ENCODE results near the gene EHF.

The EHF gene

DNA sequence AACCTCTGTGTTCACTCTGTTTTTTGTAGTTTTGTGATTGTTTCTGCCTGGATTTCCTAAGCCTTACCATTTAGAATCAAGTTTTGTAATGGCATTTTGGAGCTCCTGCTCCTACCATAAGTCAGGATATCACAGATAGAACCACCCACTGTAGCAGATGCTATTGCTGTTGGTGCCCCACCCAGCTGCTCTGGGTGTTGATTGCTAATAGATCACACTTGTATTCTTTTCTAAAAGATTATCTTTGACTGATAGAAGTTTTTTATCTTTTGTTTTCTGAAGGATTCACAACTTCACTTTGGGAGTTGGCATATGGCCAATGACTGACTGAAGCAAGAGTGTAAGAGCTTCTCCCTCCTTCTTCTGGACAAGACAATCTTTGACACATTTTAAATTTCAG, 76.0 kb downstream of the EHF start:
- no peaks in the 10 kb centered on the region for H3F3A ChIP-seq (ENCODE audit: insufficient read depth)
- no peak overlapping the region for H3K4me3 ChIP-seq (ENCODE audit: insufficient read depth, low read length, poor library complexity, severe bottlenecking)
- H3K79me2 ChIP-seq (ENCODE audit: insufficient read depth, low read length) = no peaks in the 10 kb centered on the region
- no peaks in the 10 kb centered on the region for H3K9me2 ChIP-seq (replicated peaks; ENCODE audit: insufficient read depth, low read length)
- no peak overlapping the region for H2AFZ ChIP-seq (ENCODE audit: low read depth, low read length, severe bottlenecking)
- H3K27me3 ChIP-seq (ENCODE audit: low read length) = no peaks in the 10 kb centered on the region
- no peaks in the 10 kb centered on the region for H3K36me3 ChIP-seq (ENCODE audit: low read length)
- H3K4me2 ChIP-seq (ENCODE audit: low read depth, low read length, poor library complexity, severe bottlenecking) = no peak overlapping the region
- H3K9me3 ChIP-seq (ENCODE audit: insufficient read depth, low read length) = no peaks in the 10 kb centered on the region
- no peak for TF ChIP-seq EZH2phosphoT487 (conservative IDR thresholded peaks at IDR 0.05; ENCODE audit: low read length)
- TF ChIP-seq, protein P1, sequence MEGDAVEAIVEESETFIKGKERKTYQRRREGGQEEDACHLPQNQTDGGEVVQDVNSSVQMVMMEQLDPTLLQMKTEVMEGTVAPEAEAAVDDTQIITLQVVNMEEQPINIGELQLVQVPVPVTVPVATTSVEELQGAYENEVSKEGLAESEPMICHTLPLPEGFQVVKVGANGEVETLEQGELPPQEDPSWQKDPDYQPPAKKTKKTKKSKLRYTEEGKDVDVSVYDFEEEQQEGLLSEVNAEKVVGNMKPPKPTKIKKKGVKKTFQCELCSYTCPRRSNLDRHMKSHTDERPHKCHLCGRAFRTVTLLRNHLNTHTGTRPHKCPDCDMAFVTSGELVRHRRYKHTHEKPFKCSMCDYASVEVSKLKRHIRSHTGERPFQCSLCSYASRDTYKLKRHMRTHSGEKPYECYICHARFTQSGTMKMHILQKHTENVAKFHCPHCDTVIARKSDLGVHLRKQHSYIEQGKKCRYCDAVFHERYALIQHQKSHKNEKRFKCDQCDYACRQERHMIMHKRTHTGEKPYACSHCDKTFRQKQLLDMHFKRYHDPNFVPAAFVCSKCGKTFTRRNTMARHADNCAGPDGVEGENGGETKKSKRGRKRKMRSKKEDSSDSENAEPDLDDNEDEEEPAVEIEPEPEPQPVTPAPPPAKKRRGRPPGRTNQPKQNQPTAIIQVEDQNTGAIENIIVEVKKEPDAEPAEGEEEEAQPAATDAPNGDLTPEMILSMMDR (IDR thresholded peaks at IDR 0.05; ENCODE audit: insufficient read depth, low read length, poor library complexity, severe bottlenecking) = no peak
- no peaks in the 10 kb centered on the region for H4K20me1 ChIP-seq (ENCODE audit: low read depth, low read length)
- H3K27ac ChIP-seq (ENCODE audit: low read depth, low read length) = no peak overlapping the region
- no peak overlapping the region for H3K9ac ChIP-seq (ENCODE audit: low read length)

DNA sequence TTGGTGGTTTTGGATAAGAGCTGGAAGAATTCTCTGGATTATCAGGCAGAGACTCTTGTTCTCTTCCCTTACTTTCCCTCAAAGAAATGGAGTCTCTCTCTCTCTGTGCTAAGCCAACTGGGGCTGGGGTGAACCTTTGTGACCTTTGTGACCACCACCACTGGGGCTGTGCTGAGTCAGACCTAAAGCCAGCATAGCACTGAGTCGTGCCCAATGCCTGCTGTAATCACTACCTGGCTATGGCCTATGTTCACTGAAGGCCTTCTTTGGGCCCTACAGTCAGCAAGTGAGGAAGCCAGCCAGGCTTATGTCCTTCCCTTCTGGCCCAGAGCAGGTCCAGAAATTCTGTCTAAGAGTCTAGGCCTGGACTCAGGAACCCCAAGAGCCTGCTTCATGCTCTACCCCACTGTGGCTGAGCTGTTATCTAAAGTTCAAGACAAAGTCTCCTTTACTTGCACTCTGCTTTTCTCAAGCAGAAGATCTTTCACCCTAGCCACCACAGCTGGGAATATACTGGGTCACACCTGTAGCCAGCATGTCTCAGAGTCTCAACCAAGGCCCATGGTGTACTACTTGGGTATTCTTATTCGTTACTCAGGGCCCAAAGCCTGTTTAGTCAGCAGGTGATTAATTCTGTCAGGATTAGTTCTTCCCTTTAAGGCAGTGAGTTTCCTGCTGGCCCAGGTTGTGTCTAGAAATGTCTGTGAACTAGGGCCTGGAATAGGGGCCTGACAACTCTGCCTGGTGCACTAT, 86.0 kb downstream of the EHF start:
- no peak for TF ChIP-seq EZH2phosphoT487 (conservative IDR thresholded peaks at IDR 0.05; ENCODE audit: low read length)
- TF ChIP-seq, protein P1 (IDR thresholded peaks at IDR 0.05; ENCODE audit: insufficient read depth, low read length, poor library complexity, severe bottlenecking) = no peak
- no peak overlapping the region for H2AFZ ChIP-seq (ENCODE audit: low read depth, low read length, severe bottlenecking)
- H3K9me3 ChIP-seq (ENCODE audit: insufficient read depth, low read length) = no peaks in the 10 kb centered on the region
- no peaks in the 10 kb centered on the region for H3K36me3 ChIP-seq (ENCODE audit: low read length)
- H3K79me2 ChIP-seq (ENCODE audit: insufficient read depth, low read length) = no peaks in the 10 kb centered on the region
- H3K27me3 ChIP-seq (ENCODE audit: low read length) = no peaks in the 10 kb centered on the region
- H3K27ac ChIP-seq (ENCODE audit: low read depth, low read length) = no peak overlapping the region
- no peak overlapping the region for H3K9ac ChIP-seq (ENCODE audit: low read length)
- no peak overlapping the region for H3K4me3 ChIP-seq (ENCODE audit: insufficient read depth, low read length, poor library complexity, severe bottlenecking)
- no peaks in the 10 kb centered on the region for H4K20me1 ChIP-seq (ENCODE audit: low read depth, low read length)
- H3F3A ChIP-seq (ENCODE audit: insufficient read depth) = no peaks in the 10 kb centered on the region
- no peak overlapping the region for H3K4me2 ChIP-seq (ENCODE audit: low read depth, low read length, poor library complexity, severe bottlenecking)
- H3K9me2 ChIP-seq (replicated peaks; ENCODE audit: insufficient read depth, low read length) = no peaks in the 10 kb centered on the region

DNA sequence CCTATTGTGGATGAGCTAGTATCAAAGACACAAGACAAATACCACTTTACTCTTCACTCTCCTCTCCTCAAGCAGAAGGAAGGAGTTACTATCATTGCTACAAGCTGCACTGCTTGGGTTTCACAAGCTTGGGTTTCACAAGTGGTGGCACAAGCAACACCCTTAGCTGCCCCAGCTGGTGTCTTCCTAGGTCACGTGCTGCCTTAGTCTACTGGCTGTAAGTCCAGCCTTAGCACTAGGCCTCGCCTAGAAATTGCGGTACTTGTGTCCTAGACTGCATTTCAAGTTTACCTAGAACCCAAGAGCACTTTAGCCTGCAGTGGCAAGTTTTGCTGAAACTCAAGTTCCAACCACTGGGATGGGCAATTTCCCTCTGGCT, 86.6 kb downstream of the EHF start:
- no peak overlapping the region for H3K4me3 ChIP-seq (ENCODE audit: insufficient read depth, low read length, poor library complexity, severe bottlenecking)
- H3K9ac ChIP-seq (ENCODE audit: low read length) = no peak overlapping the region
- H3K27ac ChIP-seq (ENCODE audit: low read depth, low read length) = no peak overlapping the region
- no peaks in the 10 kb centered on the region for H3K27me3 ChIP-seq (ENCODE audit: low read length)
- TF ChIP-seq EZH2phosphoT487 (conservative IDR thresholded peaks at IDR 0.05; ENCODE audit: low read length) = no peak
- TF ChIP-seq, protein P1 (IDR thresholded peaks at IDR 0.05; ENCODE audit: insufficient read depth, low read length, poor library complexity, severe bottlenecking) = no peak
- H3K9me3 ChIP-seq (ENCODE audit: insufficient read depth, low read length) = no peaks in the 10 kb centered on the region
- no peak overlapping the region for H2AFZ ChIP-seq (ENCODE audit: low read depth, low read length, severe bottlenecking)
- no peaks in the 10 kb centered on the region for H3F3A ChIP-seq (ENCODE audit: insufficient read depth)
- no peaks in the 10 kb centered on the region for H4K20me1 ChIP-seq (ENCODE audit: low read depth, low read length)
- no peaks in the 10 kb centered on the region for H3K79me2 ChIP-seq (ENCODE audit: insufficient read depth, low read length)
- H3K36me3 ChIP-seq (ENCODE audit: low read length) = no peaks in the 10 kb centered on the region
- H3K4me2 ChIP-seq (ENCODE audit: low read depth, low read length, poor library complexity, severe bottlenecking) = no peak overlapping the region
- no peaks in the 10 kb centered on the region for H3K9me2 ChIP-seq (replicated peaks; ENCODE audit: insufficient read depth, low read length)
